Activated CD8-positive, alpha-beta T cell treated with anti-CD3 and anti-CD28 coated beads for 36 hours (primary cell): ENCODE measurements around the gene SLC16A5. TPM values are rescaled to one million over a fixed set of nuclear protein-coding genes. Genes with fewer than 3 reads are reported as not detected.

Experiments
- ATAC-seq: fragments of 200-7000 bp; cut with Tn5 transposase; one replicate; pipeline ENCODE4 v1.10.0; 2021; ENCODE audit warnings: mild to moderate bottlenecking, moderate library complexity
- CTCF ChIA-PET: fragments of 350-600 bp; sonication (Branson Sonifier 250); formaldehyde crosslinking; loops from one replicate; lab custom pipeline; 2021; ENCODE audit warnings: antibody characterized with exemption; lab: Charles Lee
- POLR2A ChIA-PET: fragments of 350-600 bp; sonication (Branson Sonifier 250); formaldehyde crosslinking; loops from one replicate; lab custom pipeline; 2021; ENCODE audit warnings: antibody characterized with exemption; lab: Charles Lee
- DNase-seq: peaks from one replicate; pipeline ENCODE4 v3.0.0-alpha.2; 2020
- H3K27ac Mint-ChIP-seq: one replicate; pipeline ENCODE4 v1.8.0; 2021; ENCODE audit warnings: mild to moderate bottlenecking, mixed read lengths
- H3K27me3 Mint-ChIP-seq: one replicate; pipeline ENCODE4 v1.8.0; 2021; ENCODE audit warnings: mixed read lengths
- H3K36me3 Mint-ChIP-seq: one replicate; pipeline ENCODE4 v1.8.0; 2021; ENCODE audit warnings: low read depth, mixed read lengths
- H3K4me1 Mint-ChIP-seq: one replicate; pipeline ENCODE4 v1.8.0; 2021; ENCODE audit warnings: low read depth, mixed read lengths
- H3K4me3 Mint-ChIP-seq: one replicate; pipeline ENCODE4 v1.8.0; 2021; ENCODE audit warnings: mild to moderate bottlenecking, moderate library complexity, mixed read lengths
- H3K9me3 Mint-ChIP-seq: one replicate; pipeline ENCODE4 v1.8.0; 2021; ENCODE audit warnings: mixed read lengths
- intact Hi-C: fragments of 100-400 bp; cut with micrococcal nuclease; formaldehyde crosslinking; loops from one replicate; pipeline ENCODE4 v1.10.0; 2022
- total RNA-seq, 2 experiments: library from RNA; stranded (reverse); gene quantifications; one replicate each; pipeline ENCODE4 v1.2.3, GENCODE V29; 2021
- TF ChIP-seq, protein P1 (sequence below): fragments of 200-600 bp; IDR thresholded peaks from one replicate; pipeline ENCODE4 v1.8.0; 2022; ENCODE audit warnings: antibody characterized with exemption, mild to moderate bottlenecking

Gene SLC16A5
- total RNA-seq, 2 experiments from 2014 or later, result 2.0 to 2.8 TPM

DNA sequence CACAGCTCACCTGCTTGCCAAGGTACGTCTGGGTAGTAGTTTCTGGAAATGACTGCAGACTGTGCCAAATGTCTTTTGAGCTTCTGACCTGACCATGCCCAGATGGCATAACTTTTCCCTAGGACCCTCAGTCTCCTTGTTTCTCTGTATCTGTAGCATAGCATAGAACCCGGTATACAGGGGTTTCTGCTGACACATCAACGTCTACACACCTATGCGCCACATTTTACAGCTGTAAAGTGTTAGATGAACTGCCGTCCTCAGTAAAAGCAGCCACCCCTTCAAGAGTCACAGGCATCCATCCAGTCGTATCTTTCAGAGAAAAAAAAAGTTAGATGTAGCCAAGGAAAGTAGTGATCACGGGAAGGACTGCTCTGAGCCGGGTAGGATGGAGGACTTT lies 23.3 kb upstream of the SLC16A5 start:
- no peak for DNase-seq
- intact Hi-C loops, result no loop called here
- Mint-ChIP-seq H3K27ac (no peak overlapping the region), H3K27me3 (no peaks in the 10 kb centered on the region), H3K36me3 (peaks cover 3% of the 10 kb centered on the region), H3K4me1 (peaks cover 33% of the 10 kb centered on the region), H3K4me3 (no peak overlapping the region), H3K9me3 (no peaks in the 10 kb centered on the region)
- TF ChIP-seq, protein P1, sequence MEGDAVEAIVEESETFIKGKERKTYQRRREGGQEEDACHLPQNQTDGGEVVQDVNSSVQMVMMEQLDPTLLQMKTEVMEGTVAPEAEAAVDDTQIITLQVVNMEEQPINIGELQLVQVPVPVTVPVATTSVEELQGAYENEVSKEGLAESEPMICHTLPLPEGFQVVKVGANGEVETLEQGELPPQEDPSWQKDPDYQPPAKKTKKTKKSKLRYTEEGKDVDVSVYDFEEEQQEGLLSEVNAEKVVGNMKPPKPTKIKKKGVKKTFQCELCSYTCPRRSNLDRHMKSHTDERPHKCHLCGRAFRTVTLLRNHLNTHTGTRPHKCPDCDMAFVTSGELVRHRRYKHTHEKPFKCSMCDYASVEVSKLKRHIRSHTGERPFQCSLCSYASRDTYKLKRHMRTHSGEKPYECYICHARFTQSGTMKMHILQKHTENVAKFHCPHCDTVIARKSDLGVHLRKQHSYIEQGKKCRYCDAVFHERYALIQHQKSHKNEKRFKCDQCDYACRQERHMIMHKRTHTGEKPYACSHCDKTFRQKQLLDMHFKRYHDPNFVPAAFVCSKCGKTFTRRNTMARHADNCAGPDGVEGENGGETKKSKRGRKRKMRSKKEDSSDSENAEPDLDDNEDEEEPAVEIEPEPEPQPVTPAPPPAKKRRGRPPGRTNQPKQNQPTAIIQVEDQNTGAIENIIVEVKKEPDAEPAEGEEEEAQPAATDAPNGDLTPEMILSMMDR, result no peak
- POLR2A ChIA-PET, result no interaction called here
- ATAC-seq, result no peak
- CTCF ChIA-PET, result interaction anchor here (2.0 kb wide), 1 partner anchor 103 kb away, joined by 6 read pairs; no protein-coding TSS in a partner anchor

DNA sequence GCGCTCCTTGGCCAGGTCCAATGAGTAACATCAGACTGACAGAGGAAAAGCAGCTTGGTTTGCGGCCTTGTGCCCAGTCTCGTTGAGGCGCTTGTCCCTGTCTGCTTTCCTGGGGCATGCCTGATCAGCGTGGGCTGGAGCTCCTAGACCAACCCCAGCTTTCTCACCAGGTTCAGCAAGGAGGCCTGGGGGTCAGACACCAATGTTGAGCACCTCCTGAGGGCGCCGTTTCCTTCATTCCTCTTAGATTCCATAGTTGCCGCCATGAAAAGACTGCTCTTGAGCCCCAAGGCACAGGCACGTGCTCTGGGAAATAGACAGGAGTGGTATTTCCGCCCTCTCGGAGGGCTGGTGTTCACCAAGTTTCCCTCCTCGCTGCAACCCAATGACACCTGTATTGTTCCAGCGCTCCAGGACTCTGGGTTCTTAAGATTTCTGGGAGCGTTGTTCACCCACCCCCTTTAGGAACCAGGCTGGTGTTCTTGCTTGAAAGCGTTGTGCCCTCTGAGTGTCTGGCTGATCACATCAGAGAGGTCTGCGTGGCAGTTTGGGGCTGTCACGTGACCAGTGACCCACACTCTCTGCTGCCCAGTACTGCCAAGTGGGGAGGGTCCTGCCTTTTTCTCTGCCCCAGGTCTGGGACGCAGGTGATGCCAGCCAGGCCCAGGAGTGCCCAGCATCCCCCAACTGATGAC lies 22.7 kb upstream of the SLC16A5 start:
- TF ChIP-seq, protein P1, result no peak
- POLR2A ChIA-PET, result no interaction called here
- CTCF ChIA-PET, result interaction anchor here (2.0 kb wide), 1 partner anchor 104 kb away, joined by 6 read pairs; no protein-coding TSS in a partner anchor
- Mint-ChIP-seq H3K36me3 (peaks cover 3% of the 10 kb centered on the region), H3K27me3 (no peaks in the 10 kb centered on the region), H3K4me1 (peaks cover 32% of the 10 kb centered on the region), H3K9me3 (no peaks in the 10 kb centered on the region), H3K27ac (peak overlapping the region; percentile 78), H3K4me3 (no peak overlapping the region)
- intact Hi-C loops, result no loop called here
- ATAC-seq (no peak), DNase-seq (no peak)

DNA sequence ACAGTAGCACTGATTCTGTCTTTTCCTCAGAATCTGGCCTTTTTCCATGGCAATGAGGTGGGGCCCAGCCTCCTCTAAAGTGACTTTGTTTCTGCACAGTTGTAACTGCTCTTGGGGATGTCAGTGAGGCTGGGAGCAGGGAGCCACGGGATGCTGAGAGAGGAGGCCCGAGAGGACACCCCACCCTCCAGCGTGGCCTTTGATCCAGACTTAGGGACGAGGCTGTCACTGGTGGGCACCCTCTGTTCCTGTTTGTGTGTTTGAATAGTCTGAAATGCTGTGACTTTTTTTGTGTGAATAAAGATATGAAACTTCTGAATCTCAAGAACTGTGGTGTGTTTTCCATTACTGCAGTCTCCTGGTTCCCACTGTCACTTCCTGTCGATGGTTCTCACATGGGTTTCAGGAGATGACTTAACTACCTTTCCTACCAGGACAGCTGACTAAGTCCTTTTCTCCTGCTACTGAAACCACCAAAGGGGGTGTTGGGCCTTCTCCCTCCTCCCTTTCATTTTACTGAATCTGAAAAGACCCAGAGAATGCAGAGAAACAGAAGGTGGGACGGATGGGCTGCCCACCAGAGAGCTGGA lies 22.1 kb upstream of the SLC16A5 start:
- H3K4me3 Mint-ChIP-seq, result no peak overlapping the region
- DNase-seq, result peak; percentile 30
- H3K9me3 Mint-ChIP-seq, result no peaks in the 10 kb centered on the region

DNA sequence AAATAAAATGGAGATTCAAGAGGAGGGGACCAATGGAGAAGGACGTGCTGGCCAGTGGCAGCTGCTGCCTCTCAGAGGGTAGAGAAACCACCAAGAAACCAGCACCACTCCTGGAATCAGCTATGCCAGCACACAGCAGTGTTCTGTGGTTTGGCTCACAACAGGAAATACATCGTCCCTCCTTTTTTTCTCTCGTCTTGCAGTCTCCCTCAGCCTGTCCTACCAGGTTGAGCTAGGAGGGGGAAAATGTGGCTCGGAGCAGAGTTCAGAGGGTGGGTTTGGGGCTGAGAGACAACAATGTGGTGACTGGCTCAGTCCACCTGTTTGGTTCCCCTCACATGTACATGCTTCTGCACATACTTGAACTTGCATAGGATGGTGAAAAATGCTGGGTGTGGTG lies 19.9 kb upstream of the SLC16A5 start:
- ATAC-seq (peak; percentile 69), DNase-seq (peak; percentile 46)
- Mint-ChIP-seq H3K9me3 (no peaks in the 10 kb centered on the region), H3K4me3 (no peak overlapping the region), H3K27ac (peak overlapping the region; percentile 77), H3K4me1 (peaks cover 32% of the 10 kb centered on the region), H3K27me3 (no peaks in the 10 kb centered on the region), H3K36me3 (no peaks in the 10 kb centered on the region)
- ChIA-PET CTCF (interaction anchor here (0.8 to 3.4 kb wide), 3 partner anchors 37 to 106 kb away, joined by 5 to 14 read pairs (median 10); no protein-coding TSS in a partner anchor), POLR2A (interaction anchor here (0.6 to 0.7 kb wide), 2 partner anchors 16 to 22 kb away, joined by 3 read pairs; no protein-coding TSS in a partner anchor)
- TF ChIP-seq, protein P1, result no peak
- intact Hi-C loops, result no loop called here

More for the DNA sequence above, 22.1 kb upstream of the SLC16A5 start:
- CTCF ChIA-PET, result no interaction called here
- ATAC-seq, result peak; percentile 59
- Mint-ChIP-seq H3K27me3 (no peaks in the 10 kb centered on the region), H3K27ac (peak overlapping the region; percentile 78), H3K36me3 (peaks cover 3% of the 10 kb centered on the region), H3K4me1 (peaks cover 32% of the 10 kb centered on the region)
- TF ChIP-seq, protein P1, result no peak
- POLR2A ChIA-PET, result interaction anchor here (0.7 kb wide), 1 partner anchor 42 kb away, joined by 3 read pairs; no protein-coding TSS in a partner anchor
- intact Hi-C loops, result no loop called here

DNA sequence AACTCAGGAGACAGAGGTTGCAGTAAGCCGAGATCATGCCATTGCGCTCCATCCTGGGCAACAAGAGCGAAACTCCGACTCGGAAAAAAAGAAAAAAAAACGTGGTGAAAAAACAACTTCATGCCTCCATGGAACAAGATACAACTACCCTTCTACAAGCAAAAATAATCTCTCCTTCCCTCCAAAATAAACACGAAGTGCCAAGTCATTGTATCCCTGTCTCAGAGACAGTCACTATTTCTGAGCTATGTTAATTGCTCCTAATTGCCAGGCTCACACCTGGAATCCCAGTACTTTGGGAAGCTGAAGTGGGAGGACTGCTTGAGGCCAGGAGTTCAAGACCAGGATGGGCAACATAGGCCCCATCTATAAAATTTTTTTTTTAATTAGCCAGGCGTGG lies 19.0 kb upstream of the SLC16A5 start:
- no peaks in the 10 kb centered on the region for H3K36me3 Mint-ChIP-seq
- no peaks in the 10 kb centered on the region for H3K9me3 Mint-ChIP-seq
- H3K27ac Mint-ChIP-seq, result no peak overlapping the region
- intact Hi-C loops, result no loop called here
- CTCF ChIA-PET, result interaction anchor here (0.9 to 3.4 kb wide), 5 partner anchors 8 to 107 kb away, joined by 3 to 14 read pairs (median 7); partner anchors contain the start of gene NT5C
- TF ChIP-seq, protein P1, result no peak
- DNase-seq, result no peak
- POLR2A ChIA-PET, result interaction anchor here (1.0 kb wide), 1 partner anchor 17 kb away, joined by 3 read pairs; no protein-coding TSS in a partner anchor
- H3K27me3 Mint-ChIP-seq, result no peaks in the 10 kb centered on the region
- H3K4me1 Mint-ChIP-seq, result peaks cover 32% of the 10 kb centered on the region
- no peak for ATAC-seq
- H3K4me3 Mint-ChIP-seq, result no peak overlapping the region
